Activated T-cell treated with anti-CD3 and anti-CD28 coated beads for 4 hours (primary cell): ENCODE results near the gene CBX2.
"Not testable (repeated sequence)": the region's sequence is repeated elsewhere in the genome, so short reads cannot be mapped to it uniquely, and the experiment has no call there.

Experiments
- DNase-seq: peaks from one replicate; pipeline ENCODE4 v3.0.0-alpha.2; 2020

Gene CBX2

GRCh38 chr17:79772726-79773125 lies 5.2 kb upstream of the CBX2 start:
- DNase-seq: not testable (repeated sequence)

- DNase-seq: no peak
Observed at GRCh38 chr17:79774561-79774975, 3.4 kb upstream of the CBX2 start.

GRCh38 chr17:79775632-79776031 lies 2.3 kb upstream of the CBX2 start:
- DNase-seq: no peak

DNA sequence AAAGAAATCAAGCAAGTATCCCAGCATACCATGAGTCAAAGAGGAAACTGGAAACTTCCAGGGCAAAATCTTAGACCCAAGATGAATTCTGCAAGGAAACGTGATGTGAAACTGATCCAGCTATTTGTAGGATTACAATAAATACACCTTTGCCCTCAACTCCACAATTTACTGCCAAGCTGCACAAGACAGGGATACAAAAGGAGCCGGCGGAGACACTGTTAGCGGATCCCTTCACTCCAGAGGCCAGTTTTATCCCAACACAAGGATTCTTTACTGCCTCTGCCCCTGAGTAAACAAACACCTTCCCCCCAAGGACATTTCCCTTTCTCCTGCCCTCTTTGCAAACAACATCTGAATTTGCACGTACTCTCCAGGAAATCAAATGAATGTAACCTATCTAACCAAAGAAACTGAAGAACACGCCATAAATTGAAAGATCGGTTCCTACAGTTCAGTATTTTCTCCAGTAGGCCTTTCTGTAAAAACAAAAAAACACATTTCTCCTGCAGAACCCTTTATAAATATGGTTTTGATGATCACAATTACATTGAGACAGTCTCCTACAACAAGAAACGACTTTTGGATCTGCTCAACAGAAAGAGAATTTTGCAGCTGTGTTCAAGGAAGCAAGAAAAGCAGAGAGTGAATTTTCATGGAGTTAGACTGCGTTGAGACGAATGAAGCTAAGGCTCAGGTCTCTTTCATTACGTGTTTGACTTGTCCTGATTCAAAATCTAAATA lies 1.4 kb upstream of the CBX2 start:
- DNase-seq: no peak

GRCh38 chr17:79777120-79777893 lies 641 bp upstream of the CBX2 start:
- DNase-seq: no peak

DNA sequence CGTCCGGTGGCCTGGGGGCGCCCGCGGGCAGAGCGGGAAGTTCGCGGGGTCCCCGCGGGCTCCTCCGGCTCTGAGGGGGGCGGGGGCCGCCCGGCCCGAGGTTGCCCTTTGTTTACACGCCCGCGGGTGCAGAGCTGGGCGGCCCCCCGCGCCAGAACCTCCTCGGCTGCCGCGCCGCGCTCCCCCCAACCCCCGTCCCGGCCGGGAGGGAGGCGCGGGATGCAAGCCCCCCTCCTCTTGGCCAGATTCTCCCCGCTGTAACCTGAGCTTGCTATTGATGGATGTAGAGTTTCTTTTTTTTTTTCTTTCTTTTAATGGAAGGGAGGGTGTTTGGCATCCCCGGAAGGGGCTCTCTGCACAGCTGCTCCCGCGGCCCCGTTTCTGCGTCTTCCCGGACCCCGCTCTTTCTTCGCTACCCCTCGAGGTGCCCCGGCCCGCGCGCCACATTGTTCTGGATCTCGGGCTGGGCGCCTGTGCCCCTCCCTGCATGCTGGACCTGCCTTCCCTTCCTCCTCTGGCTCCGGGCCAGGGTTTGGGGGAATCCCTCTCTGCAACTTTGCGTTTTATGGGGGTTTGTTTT lies 646 bp downstream of the CBX2 start:
- no peak for DNase-seq

GRCh38 chr17:79779084-79779529 lies 1.2 kb downstream of the CBX2 start:
- no peak for DNase-seq

GRCh38 chr17:79779661-79780365 lies 1.9 kb downstream of the CBX2 start:
- no peak for DNase-seq

DNA sequence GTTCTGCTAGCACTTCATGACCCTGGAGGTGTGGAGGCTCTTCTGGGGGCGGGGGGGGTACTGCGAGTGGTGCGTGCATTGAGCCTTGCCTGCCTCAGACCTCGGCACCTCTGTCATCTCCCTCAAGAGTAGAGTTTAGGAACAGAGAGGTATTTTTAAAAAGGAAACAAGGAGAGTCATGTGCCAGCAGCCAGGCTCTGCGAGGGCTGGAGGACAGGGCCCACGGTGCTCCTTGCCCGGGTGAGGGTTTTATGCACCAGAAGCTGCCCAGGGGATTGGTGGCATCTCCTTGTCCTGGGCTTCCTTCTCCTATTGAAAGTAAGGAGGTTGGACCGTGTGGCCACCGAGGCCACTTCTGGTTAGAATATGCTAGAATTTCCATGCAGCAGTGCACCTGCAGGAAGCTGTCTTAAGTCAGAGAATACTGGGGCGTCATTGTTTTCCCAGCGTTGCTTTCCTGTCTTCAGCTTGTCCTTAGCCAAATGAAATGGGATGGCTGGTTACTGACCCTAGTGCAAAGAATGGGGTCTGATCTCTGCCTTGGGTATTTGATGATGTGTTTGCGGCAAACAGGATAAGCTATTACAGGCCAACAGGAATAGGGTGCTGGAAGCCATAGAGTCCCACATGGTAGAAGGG lies 3.2 kb downstream of the CBX2 start:
- no peak for DNase-seq

GRCh38 chr17:79781736-79782575 lies 4.0 kb downstream of the CBX2 start:
- DNase-seq: no peak

GRCh38 chr17:79783891-79784290 lies 5.9 kb downstream of the CBX2 start:
- no peak for DNase-seq

DNA sequence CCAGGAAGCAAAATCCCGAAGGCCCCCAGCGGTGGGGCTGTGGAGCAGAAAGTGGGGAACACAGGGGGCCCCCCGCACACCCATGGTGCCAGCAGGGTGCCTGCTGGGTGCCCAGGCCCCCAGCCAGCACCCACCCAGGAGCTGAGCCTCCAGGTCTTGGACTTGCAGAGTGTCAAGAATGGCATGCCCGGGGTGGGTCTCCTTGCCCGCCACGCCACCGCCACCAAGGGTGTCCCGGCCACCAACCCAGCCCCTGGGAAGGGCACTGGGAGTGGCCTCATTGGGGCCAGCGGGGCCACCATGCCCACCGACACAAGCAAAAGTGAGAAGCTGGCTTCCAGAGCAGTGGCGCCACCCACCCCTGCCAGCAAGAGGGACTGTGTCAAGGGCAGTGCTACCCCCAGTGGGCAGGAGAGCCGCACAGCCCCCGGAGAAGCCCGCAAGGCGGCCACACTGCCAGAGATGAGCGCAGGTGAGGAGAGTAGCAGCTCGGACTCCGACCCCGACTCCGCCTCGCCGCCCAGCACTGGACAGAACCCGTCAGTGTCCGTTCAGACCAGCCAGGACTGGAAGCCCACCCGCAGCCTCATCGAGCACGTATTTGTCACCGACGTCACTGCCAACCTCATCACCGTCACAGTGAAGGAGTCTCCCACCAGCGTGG lies 6.5 kb downstream of the CBX2 start:
- DNase-seq: no peak

GRCh38 chr17:79785017-79785899 lies 7.3 kb downstream of the CBX2 start:
- DNase-seq: no peak

- no peak for DNase-seq
Observed at GRCh38 chr17:79785900-79786810, 8.2 kb downstream of the CBX2 start.

DNA sequence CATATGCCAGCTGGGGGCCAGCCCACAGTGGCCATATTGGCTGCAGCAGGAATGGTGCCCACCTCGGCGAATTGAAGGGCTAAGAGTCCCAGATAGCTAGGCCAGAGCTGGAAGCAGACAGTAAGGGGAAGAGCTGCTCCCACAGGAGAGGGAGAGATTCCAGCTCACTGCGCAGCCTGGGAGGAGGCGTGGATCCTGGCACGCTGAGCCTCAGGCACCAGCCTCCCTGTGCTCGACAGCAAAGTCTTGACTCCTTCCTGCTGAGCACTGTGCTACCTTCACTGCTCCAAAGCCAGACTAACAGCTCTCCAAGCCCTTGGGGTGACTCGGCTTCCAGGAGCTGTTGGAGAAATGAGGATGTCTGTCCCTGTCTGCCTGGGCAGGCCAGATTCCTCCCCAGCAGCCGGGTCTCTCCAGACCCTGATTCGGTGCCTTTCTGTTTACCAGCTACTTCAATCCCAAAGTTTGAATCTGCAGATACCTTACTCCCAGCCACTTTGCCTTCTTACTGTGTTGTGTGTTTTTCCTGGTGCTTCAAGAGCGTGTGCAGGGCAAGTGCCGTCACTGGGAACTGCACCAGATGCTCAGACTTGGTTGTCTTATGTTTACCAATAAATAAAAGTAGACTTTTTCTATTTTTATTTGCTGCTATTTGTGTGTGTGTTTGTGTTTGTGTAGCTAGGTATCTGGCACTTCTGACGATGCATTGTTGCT lies 9.1 kb downstream of the CBX2 start:
- DNase-seq: no peak

DNA sequence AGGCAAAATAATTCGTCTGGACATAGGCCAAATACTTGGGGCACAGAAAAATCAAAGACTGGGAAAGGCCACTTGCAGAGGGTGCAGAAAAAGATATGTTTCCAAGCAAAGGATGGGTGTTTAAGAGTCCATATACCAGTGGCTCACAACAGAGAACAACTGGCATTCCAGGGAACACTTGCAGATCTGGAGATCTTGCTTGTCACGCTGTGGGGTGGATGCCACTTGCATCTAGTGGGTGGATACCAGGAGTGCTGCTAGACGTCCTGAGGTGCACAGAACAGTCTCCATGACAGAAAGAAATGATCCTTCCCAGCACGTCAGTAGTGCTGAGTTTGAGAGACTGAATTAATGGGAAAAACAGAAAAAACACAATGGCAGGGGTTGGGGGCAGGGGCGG lies 10.5 kb downstream of the CBX2 start:
- no peak for DNase-seq

DNA sequence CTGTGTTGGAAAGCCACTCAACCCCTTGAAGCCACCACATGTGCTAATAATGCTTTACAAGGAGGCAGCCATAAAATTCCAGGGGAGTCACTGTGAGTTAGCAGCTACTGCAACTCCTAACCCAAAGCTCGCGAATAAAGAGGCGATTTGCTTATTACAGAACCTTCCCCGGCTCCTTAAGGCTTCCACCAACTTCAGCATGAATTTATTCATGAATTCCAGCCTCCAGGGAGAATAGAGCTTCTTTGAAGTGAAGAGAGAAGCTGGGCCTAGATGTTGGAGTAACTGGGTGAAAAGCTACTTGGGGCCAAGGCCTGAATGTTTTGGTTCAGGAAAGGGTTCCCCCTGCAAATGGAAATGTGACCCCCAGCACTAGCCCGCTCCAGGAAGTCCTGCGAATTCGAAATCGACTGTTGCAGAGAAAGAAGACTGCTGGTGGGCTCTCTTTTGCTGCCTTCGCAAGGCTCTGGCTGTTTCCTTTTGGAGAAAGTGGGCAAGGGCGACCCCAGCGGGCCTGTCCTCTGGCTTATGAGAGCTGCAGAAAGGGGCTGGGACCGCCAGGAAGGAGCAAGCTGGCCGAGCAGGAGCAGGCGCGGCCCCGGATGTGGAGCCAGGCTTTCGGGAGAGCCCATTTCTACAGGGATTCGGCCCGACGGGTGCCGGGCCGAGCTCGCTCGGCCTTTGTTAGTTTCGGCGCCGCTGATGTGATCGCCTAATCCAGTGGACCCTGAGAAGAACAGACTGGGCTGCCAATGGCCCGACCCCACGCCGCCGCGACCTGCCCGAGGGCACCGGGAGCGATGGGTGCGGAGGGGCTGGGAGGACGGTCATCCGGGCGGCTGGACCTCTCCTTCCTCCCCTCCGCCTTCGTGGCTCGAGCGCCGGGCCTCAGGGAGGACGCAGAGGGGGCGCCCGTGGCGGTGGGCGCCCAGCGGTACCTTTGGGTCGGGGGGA lies 11.3 kb downstream of the CBX2 start:
- DNase-seq: no peak
